Measurements from ENCODE around the gene MEF2D.

DNA sequence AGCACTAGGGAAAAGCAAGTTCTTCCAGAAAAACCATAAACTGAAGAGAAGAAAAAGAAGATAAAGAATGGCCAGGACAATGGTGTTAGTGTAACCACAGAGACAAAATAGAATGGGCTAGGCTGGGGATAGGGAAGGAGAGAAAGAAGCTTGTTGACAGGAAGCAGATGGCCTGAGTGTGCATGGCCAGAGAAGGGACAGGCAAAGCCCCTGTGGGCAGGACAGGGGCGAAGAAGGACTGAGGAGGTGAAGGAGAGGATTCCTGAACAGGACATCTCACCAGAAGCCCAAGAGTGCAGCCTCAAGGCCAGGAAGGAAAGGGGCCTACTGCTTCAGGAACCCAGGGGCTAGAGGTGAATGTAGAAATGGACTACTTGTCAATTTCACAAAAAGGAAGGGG lies 42.5 kb upstream of the MEF2D start:
- no peak for TF ChIP-seq POLR2A (IDR thresholded peaks at IDR 0.05)
- TF ChIP-seq, protein P1, sequence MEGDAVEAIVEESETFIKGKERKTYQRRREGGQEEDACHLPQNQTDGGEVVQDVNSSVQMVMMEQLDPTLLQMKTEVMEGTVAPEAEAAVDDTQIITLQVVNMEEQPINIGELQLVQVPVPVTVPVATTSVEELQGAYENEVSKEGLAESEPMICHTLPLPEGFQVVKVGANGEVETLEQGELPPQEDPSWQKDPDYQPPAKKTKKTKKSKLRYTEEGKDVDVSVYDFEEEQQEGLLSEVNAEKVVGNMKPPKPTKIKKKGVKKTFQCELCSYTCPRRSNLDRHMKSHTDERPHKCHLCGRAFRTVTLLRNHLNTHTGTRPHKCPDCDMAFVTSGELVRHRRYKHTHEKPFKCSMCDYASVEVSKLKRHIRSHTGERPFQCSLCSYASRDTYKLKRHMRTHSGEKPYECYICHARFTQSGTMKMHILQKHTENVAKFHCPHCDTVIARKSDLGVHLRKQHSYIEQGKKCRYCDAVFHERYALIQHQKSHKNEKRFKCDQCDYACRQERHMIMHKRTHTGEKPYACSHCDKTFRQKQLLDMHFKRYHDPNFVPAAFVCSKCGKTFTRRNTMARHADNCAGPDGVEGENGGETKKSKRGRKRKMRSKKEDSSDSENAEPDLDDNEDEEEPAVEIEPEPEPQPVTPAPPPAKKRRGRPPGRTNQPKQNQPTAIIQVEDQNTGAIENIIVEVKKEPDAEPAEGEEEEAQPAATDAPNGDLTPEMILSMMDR (IDR thresholded peaks at IDR 0.05) = no peak

Measured in uterus (tissue), 2 donors.